Small intestine (tissue), 7 donors: ENCODE results near the gene MINAR1. TPM values are rescaled to one million over a fixed set of nuclear protein-coding genes. Genes with fewer than 3 reads are reported as not detected.

Experiments used
- DNase-seq, 2 donors: peaks; one replicate each; pipeline versions ENCODE4 v3.0.0 to v3.0.0-alpha.2; 2013
- FAIRE-seq: peaks from 2 replicates; lab custom pipeline; 2012; peaks lifted over from hg19 to GRCh38; lab: Jason Lieb, UNC
- H3K27ac ChIP-seq, 3 donors: one replicate each; pipeline ENCODE4 v1.5.1; 2013; ENCODE audit warnings: low read length in 2 of 3, mild to moderate bottlenecking in 2 of 3, control low read depth in 1 of 3, inconsistent platforms in 1 of 3, low read depth in 1 of 3, moderate library complexity in 1 of 3
- H3K27me3 ChIP-seq, 3 donors: one replicate each; pipeline ENCODE4 v1.6.1; 2013; ENCODE audit warnings: low read length in 3 of 3, inconsistent platforms in 1 of 3; ENCODE audit not compliant: control insufficient read depth in 3 of 3, insufficient read depth in 3 of 3
- H3K36me3 ChIP-seq, 3 donors: one replicate each; pipeline ENCODE4 v1.6.1; 2013; ENCODE audit warnings: low read length in 3 of 3, inconsistent platforms in 1 of 3, low read depth in 1 of 3, mild to moderate bottlenecking in 1 of 3, moderate library complexity in 1 of 3; ENCODE audit not compliant: control insufficient read depth in 3 of 3, insufficient read depth in 2 of 3
- H3K4me1 ChIP-seq, 3 donors: one replicate each; pipeline ENCODE4 v1.6.1; 2013; ENCODE audit warnings: low read length in 2 of 3, inconsistent platforms in 1 of 3, low read depth in 1 of 3, mild to moderate bottlenecking in 1 of 3, moderate library complexity in 1 of 3; ENCODE audit not compliant: control insufficient read depth in 3 of 3, insufficient read depth in 2 of 3
- H3K4me3 ChIP-seq, 3 donors: one replicate each; pipeline ENCODE4 v1.5.1; 2013; ENCODE audit warnings: low read length in 3 of 3, control low read depth in 1 of 3, inconsistent platforms in 1 of 3, low read depth in 1 of 3, mild to moderate bottlenecking in 1 of 3, moderate library complexity in 1 of 3
- H3K9me3 ChIP-seq, 2 donors: one replicate each; pipeline ENCODE4 v1.6.1; 2013; ENCODE audit warnings: low read depth in 1 of 2, low read length in 1 of 2; ENCODE audit not compliant: control insufficient read depth in 2 of 2, insufficient read depth in 1 of 2
- WGBS, 3 donors: extraction: QIAGEN DNeasy Blood & Tissue Kit; methylation state at CpG; one replicate each; pipeline ENCODE4 v1.1.7; 2013; 5-methylcytosine and 5-hydroxymethylcytosine counted together
- polyA plus RNA-seq, 4 donors: library from polyadenylated mRNA; stranded (reverse) in 3 of 4; unstranded in 1 of 4; fragments of 200-250 nt in 3 of 4; fragments of 120-200 nt in 1 of 4; gene quantifications; one replicate each; pipeline versions ENCODE4 v1.2.1 to v1.2.3, GENCODE V29; 2013
- donor health status: healthy with polysubstance abuse.
- donor health status: control.
- donor health status: control.
- donor health status: Bipolar disorder and iron deficiency.
- donor health status: healthy.

MINAR1 gene
- polyA plus RNA-seq, 4 donors, result 0.16 to 0.43 TPM; not detected in 2

- WGBS, 3 donors, result 73 to 90% (median 86%) methylated on average over 2 of the region's 2 CpGs
- Histone ChIP-seq H3K4me3 (no peak overlapping the region), H3K27ac (no peak overlapping the region), H3K36me3 (no peaks in the 10 kb centered on the region), H3K27me3 (no peaks in the 10 kb centered on the region), H3K4me1 (no peaks in the 10 kb centered on the region), H3K9me3 (no peaks in the 10 kb centered on the region)
- no peak for DNase-seq
- FAIRE-seq, result no peak
Measured at GRCh38 chr15:79402136-79402535, 30.0 kb upstream of the MINAR1 start.

- H3K9me3 ChIP-seq, result no peaks in the 10 kb centered on the region
- WGBS, 3 donors, result 84 to 96% (median 96%) methylated on average over 4 of the region's 4 CpGs
- no peak overlapping the region for H3K4me3 ChIP-seq
- no peaks in the 10 kb centered on the region for H3K4me1 ChIP-seq
- DNase-seq (no peak), FAIRE-seq (no peak)
- no peaks in the 10 kb centered on the region for H3K27me3 ChIP-seq
- H3K27ac ChIP-seq, result no peak overlapping the region
- no peaks in the 10 kb centered on the region for H3K36me3 ChIP-seq
Measured at GRCh38 chr15:79403501-79403900, 28.6 kb upstream of the MINAR1 start.

DNA sequence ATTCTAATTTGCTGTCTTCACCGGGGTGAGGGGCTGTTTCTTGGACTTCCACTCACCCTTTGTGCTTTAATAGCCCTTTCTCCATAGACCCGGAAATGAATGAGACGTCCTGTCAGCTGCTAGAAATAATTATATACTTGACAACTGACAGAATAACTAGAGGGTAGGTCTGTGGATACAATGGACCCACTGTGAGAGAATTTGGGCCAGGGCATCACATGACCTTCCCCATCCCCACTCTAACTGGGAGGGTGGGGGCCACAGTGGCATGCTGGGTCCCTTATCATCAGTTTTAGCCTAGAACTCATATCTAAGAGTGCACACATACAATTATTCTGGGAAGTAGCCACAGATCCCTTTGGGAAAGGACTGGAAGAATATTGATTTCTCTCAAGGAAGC lies 25.9 kb upstream of the MINAR1 start:
- Histone ChIP-seq H3K27me3 (no peaks in the 10 kb centered on the region), H3K4me3 (no peak overlapping the region), H3K27ac (no peak overlapping the region), H3K9me3 (no peaks in the 10 kb centered on the region), H3K4me1 (no peaks in the 10 kb centered on the region), H3K36me3 (no peaks in the 10 kb centered on the region)
- WGBS, 3 donors, result 64 to 76% (median 68%) methylated on average over 3 of the region's 3 CpGs
- DNase-seq (no peak), FAIRE-seq (no peak)

GRCh38 chr15:79408041-79408440 lies 24.1 kb upstream of the MINAR1 start:
- no peaks in the 10 kb centered on the region for H3K4me1 ChIP-seq
- H3K27me3 ChIP-seq, result no peaks in the 10 kb centered on the region
- no peak overlapping the region for H3K4me3 ChIP-seq
- WGBS, 3 donors, result 67 to 69% (median 68%) methylated on average over 5 of the region's 5 CpGs
- no peak overlapping the region for H3K27ac ChIP-seq
- peaks cover 0 to 8% (median 0%) of the 10 kb centered on the region in 3 donors for H3K36me3 ChIP-seq
- no peaks in the 10 kb centered on the region for H3K9me3 ChIP-seq
- DNase-seq, result no peak
- FAIRE-seq, result no peak

DNA sequence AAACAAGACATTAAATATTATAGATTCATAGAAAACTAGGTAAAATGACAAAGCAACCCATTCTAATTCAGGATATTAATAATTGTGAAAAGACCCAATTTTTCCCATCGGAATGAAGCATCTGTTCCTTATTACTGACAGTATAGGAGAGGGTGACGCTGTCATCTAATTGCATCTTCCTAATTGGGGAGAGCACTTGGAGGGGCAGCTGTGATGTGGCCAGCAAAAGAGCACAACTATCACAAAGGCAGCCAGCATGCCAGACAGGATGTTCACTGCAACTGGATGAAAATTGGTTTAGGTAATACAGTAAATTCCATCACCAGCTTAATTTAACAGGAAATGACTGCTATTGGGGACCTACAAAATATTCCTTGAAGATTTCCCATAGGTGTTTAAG lies 21.9 kb upstream of the MINAR1 start:
- DNase-seq (no peak), FAIRE-seq (no peak)
- no peak overlapping the region for H3K27ac ChIP-seq
- no peak overlapping the region for H3K4me3 ChIP-seq
- peaks cover 0 to 8% (median 0%) of the 10 kb centered on the region in 3 donors for H3K36me3 ChIP-seq
- WGBS, 3 donors, result 87 to 94% (median 93%) methylated on average over 2 of the region's 2 CpGs
- no peaks in the 10 kb centered on the region for H3K4me1 ChIP-seq
- no peaks in the 10 kb centered on the region for H3K9me3 ChIP-seq
- H3K27me3 ChIP-seq, result no peaks in the 10 kb centered on the region

GRCh38 chr15:79412010-79412409 lies 20.1 kb upstream of the MINAR1 start:
- DNase-seq (no peak), FAIRE-seq (no peak)
- H3K4me1 ChIP-seq, result no peaks in the 10 kb centered on the region
- no peaks in the 10 kb centered on the region for H3K9me3 ChIP-seq
- peaks cover 0 to 8% (median 0%) of the 10 kb centered on the region in 3 donors for H3K36me3 ChIP-seq
- no peak overlapping the region for H3K27ac ChIP-seq
- WGBS, 3 donors, result 88 to 93% (median 89%) methylated on average over 3 of the region's 3 CpGs
- H3K4me3 ChIP-seq, result no peak overlapping the region
- no peaks in the 10 kb centered on the region for H3K27me3 ChIP-seq

DNA sequence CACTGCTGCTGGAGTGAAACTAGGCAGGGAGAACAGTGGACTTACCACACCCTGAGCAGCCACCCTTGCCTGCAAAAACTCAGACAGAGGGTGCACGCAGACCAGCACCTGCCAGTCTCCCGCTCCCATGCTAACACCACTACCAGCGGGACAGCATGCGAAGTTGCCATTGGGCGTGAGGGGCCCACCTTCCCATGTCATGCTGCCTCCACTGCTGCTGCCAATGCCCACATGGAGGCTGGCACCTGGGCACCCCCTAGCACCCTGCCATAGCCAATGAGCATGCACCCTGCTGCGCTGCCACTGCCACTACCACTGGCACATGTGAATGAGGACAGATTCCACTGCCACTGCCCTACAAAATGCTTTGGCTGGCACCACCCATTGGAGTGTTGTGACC lies 19.7 kb upstream of the MINAR1 start:
- 97 to 100% (median 98%) methylated on average over 6 of the region's 6 CpGs for WGBS, 3 donors
- no peak for FAIRE-seq
- H3K27ac ChIP-seq, result no peak overlapping the region

GRCh38 chr15:79416876-79417275 lies 15.3 kb upstream of the MINAR1 start:
- no peak for DNase-seq
- WGBS, 3 donors, result 91 to 94% (median 93%) methylated on average over 2 of the region's 2 CpGs
- no peaks in the 10 kb centered on the region for H3K27me3 ChIP-seq
- H3K4me3 ChIP-seq, result no peak overlapping the region
- H3K9me3 ChIP-seq, result no peaks in the 10 kb centered on the region
- no peaks in the 10 kb centered on the region for H3K4me1 ChIP-seq
- no peak for FAIRE-seq
- peaks cover 0 to 3% (median 0%) of the 10 kb centered on the region in 3 donors for H3K36me3 ChIP-seq
- H3K27ac ChIP-seq, result no peak overlapping the region

More for the DNA sequence above, 19.7 kb upstream of the MINAR1 start:
- DNase-seq, result no peak
- Histone ChIP-seq H3K27me3 (no peaks in the 10 kb centered on the region), H3K4me3 (no peak overlapping the region), H3K36me3 (peaks cover 0 to 8% (median 0%) of the 10 kb centered on the region in 3 donors), H3K9me3 (no peaks in the 10 kb centered on the region), H3K4me1 (no peaks in the 10 kb centered on the region)

GRCh38 chr15:79418693-79419279 lies 13.3 kb upstream of the MINAR1 start:
- Histone ChIP-seq H3K36me3 (no peaks in the 10 kb centered on the region), H3K4me1 (no peaks in the 10 kb centered on the region), H3K27me3 (no peaks in the 10 kb centered on the region), H3K9me3 (no peaks in the 10 kb centered on the region), H3K27ac (no peak overlapping the region), H3K4me3 (no peak overlapping the region)
- FAIRE-seq (no peak), DNase-seq (no peak)
- WGBS, 3 donors, result 62 to 69% (median 62%) methylated on average over 9 of the region's 9 CpGs
